ENCODE measurements around the gene IER2.

DNA sequence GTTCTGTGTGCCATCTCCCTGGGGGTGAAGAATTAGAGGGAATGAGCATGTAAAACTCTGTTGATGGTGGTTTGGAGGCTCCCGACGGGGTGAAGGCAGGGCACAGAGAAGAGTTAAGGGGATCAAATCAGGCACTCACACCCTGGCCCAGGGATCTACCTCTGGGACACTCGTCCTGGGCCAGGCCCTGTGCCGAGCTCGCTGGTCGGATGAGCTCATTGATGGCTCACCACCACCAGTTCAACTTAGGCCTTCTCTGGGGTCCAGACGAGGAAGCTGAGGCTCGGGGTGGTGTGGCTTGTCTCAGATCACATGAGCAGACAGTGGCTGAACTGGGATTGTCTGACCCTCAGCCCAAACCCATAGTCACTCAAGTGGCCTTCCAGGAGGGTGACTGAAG is 30.6 kb upstream of the IER2 start:
- TF ChIP-seq, protein P1, sequence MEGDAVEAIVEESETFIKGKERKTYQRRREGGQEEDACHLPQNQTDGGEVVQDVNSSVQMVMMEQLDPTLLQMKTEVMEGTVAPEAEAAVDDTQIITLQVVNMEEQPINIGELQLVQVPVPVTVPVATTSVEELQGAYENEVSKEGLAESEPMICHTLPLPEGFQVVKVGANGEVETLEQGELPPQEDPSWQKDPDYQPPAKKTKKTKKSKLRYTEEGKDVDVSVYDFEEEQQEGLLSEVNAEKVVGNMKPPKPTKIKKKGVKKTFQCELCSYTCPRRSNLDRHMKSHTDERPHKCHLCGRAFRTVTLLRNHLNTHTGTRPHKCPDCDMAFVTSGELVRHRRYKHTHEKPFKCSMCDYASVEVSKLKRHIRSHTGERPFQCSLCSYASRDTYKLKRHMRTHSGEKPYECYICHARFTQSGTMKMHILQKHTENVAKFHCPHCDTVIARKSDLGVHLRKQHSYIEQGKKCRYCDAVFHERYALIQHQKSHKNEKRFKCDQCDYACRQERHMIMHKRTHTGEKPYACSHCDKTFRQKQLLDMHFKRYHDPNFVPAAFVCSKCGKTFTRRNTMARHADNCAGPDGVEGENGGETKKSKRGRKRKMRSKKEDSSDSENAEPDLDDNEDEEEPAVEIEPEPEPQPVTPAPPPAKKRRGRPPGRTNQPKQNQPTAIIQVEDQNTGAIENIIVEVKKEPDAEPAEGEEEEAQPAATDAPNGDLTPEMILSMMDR (IDR thresholded peaks at IDR 0.05): no peak
- TF ChIP-seq EZH2phosphoT487 (IDR thresholded peaks at IDR 0.05) (no peak), EZH2 (IDR thresholded peaks at IDR 0.05) (no peak)
